Measurements from ENCODE around the gene PDE3A.

- TF ChIP-seq EZH2 (IDR thresholded peaks at IDR 0.05) = no peak
- TF ChIP-seq POLR2AphosphoS5 (IDR thresholded peaks at IDR 0.05; ENCODE audit: borderline replicate concordance, low read depth, low read length) = no peak
- no peak for TF ChIP-seq FOXP2 (optimal IDR thresholded peaks at IDR 0.05; ENCODE audit: control extremely low read depth, extremely low read length, insufficient read depth)
Measured at GRCh38 chr12:20469300-20469699, 101.0 kb downstream of the PDE3A start.

Measured in SK-N-MC (cell line).